Activated CD8-positive, alpha-beta T cell treated with anti-CD3 and anti-CD28 coated beads, Interleukin-2, amount 10 ng/mL, durations not matched to agents 7 days and 5 days (primary cell): ENCODE results near the gene SLC4A1. TPM values are rescaled to one million over a fixed set of nuclear protein-coding genes. Genes with fewer than 3 reads are reported as not detected.
A peak's percentile ranks its signal among the peaks of the same experiment; 100 is the strongest.

Source experiments
- ATAC-seq: fragments of 150-1000 bp; cut with Tn5 transposase; one replicate; pipeline ENCODE4 v1.10.0; 2021; ENCODE audit warnings: moderate library complexity
- CTCF ChIA-PET: fragments of 350-600 bp; sonication (Branson Sonifier 250); formaldehyde crosslinking; loops from one replicate; lab custom pipeline; 2021; ENCODE audit warnings: antibody characterized with exemption; lab: Charles Lee
- POLR2A ChIA-PET: fragments of 350-600 bp; sonication (Branson Sonifier 250); formaldehyde crosslinking; loops from one replicate; lab custom pipeline; 2021; ENCODE audit warnings: antibody characterized with exemption; lab: Charles Lee
- DNase-seq: peaks from one replicate; pipeline ENCODE4 v3.0.0-alpha.2; 2020
- H3K27ac Mint-ChIP-seq: one replicate; pipeline ENCODE4 v1.8.0; 2021; ENCODE audit warnings: mild to moderate bottlenecking, mixed read lengths
- H3K27me3 Mint-ChIP-seq: one replicate; pipeline ENCODE4 v1.8.0; 2021; ENCODE audit warnings: low read depth, mixed read lengths
- H3K36me3 Mint-ChIP-seq: one replicate; pipeline ENCODE4 v1.8.0; 2021; ENCODE audit warnings: low read depth, mixed read lengths
- H3K4me1 Mint-ChIP-seq: one replicate; pipeline ENCODE4 v1.8.0; 2021; ENCODE audit warnings: low read depth, mixed read lengths
- H3K4me3 Mint-ChIP-seq: one replicate; pipeline ENCODE4 v1.8.0; 2021; ENCODE audit warnings: mild to moderate bottlenecking, mixed read lengths
- H3K9me3 Mint-ChIP-seq: one replicate; pipeline ENCODE4 v1.8.0; 2022; ENCODE audit warnings: mixed read lengths; ENCODE audit not compliant: insufficient read depth
- total RNA-seq, 2 experiments: library from RNA; stranded (reverse); gene quantifications; one replicate each; pipeline ENCODE4 v1.2.3, GENCODE V29; 2021

The SLC4A1 gene
- not detected for total RNA-seq

DNA sequence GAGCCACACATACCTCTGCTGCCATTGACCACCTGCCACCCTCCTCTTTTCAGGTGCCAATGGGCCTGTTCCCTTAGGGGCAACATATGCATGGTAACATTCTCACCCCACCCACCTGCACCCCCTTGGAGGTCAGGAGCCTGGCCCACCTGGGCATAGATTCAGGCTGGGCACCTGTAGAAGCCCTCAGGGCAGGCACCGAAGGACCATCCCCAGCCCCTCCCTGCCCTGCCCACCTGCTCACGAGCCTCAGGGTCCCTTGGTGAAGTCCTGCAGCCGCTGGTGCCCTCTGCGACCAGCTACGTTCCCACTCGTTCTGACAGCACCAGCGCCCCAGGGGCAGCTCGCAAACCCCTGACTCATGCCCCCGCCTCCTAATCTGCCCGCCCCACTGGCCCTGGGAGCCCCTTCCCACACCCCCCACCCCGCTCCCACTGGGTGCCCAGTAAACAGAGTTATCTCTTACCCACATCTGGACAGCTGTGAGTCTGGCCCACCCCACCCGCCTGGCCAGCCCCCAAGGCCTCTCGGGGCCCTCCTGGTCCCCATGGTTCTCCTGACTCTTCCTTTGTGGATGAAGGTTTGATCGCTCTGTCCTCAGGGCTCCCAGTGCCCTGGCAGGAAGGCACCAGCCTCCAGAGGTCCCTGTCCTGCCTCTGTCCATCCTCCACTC lies at the start of gene SLC4A1:
Gene SLC4A1 (minus strand): TSS at position 318 of the 673 bp plus-strand sequence. CDS start 5,269 bp downstream, outside the sequence.
- Mint-ChIP-seq H3K9me3 (no peaks in the 10 kb centered on the region), H3K4me1 (peaks cover 5% of the 10 kb centered on the region), H3K36me3 (no peaks in the 10 kb centered on the region), H3K27me3 (no peaks in the 10 kb centered on the region), H3K4me3 (no peak within 1 kb of the TSS), H3K27ac (no peak within 1 kb of the TSS)
- CTCF ChIA-PET = no interaction called here
- POLR2A ChIA-PET = no interaction called here
- ATAC-seq = no peak
- DNase-seq = no peak

DNA sequence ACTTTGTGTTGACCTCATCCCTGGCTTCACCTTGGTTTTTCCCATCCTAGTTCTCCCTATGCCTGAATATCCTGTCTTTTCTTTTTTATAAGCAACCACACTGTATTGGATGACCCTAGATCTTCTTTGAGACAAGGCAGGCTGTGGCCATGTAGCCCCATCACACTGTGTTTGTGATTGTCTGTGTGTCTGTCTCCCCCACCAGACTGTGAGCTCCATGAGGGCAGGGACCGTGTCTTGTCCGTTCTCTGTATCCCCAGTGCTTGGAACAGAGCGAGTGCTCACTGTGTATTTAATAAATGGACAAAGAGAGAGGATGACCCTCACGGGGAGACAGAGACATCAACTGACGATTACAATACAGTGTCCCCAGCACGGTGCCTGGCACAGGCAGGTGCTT lies 49.6 kb upstream of the SLC4A1 start:
- Mint-ChIP-seq H3K4me1 (peaks cover 18% of the 10 kb centered on the region), H3K9me3 (no peaks in the 10 kb centered on the region), H3K27me3 (peaks cover 29% of the 10 kb centered on the region), H3K27ac (no peak overlapping the region), H3K36me3 (peaks cover 24% of the 10 kb centered on the region), H3K4me3 (no peak overlapping the region)
- CTCF ChIA-PET = interaction anchor here (0.9 to 1.8 kb wide), 5 partner anchors 38 to 119 kb away, joined by 3 to 6 read pairs (median 4); no protein-coding TSS in a partner anchor
- ATAC-seq (no peak), DNase-seq (no peak)
- POLR2A ChIA-PET = no interaction called here

DNA sequence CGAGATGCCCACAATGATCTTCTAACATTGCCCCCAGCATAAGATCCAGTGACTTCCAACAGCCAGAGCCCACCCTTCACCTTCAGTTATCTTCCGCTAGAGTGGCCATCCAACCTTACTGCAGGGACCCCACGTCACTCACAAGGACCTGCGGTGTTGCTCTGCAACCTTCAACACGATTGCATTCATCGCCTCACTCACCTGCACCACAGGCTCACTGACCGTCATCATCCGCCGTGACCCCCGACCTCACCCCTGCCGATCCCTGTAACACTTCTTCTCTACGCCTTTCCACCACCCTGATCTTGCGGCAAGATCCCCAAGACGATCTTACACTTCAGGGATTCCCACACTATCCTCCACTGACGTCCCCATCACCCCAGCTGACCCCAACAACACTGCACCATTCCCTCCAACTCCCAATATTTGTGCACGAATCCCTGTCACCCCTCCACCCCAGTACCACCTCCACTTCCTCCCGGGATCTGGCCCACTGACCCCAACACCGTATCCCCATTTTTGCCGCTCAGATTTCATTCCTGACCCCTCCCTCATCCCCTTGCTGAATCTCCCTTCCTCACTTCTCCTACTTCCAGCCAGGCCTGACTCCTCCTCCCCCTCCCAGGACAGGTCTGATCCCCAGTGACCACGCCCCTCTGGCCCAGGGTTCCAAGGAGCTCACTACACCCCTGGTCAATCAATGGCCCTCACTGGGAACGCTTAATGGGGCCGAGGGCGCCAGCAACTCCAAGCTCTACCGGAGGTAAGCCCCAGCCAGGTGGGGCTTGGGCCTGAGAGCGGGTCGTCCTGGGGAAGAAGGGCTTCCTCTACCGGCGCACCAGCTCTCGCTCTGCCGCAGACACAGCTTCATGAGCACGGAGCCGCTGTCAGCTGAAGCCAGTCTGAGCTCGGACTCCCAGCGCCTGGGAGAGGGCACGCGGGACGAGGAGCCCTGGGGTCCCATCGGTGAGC lies 48.1 kb upstream of the SLC4A1 start:
- ChIA-PET CTCF (interaction anchor here (0.9 to 3.3 kb wide), 8 partner anchors 14 to 118 kb away, joined by 3 to 12 read pairs (median 4); partner anchors contain the start of gene UBTF), POLR2A (interaction anchor here (0.9 to 1.8 kb wide), 3 partner anchors 96 to 106 kb away, joined by 4 to 5 read pairs (median 4); partner anchors contain the start of gene UBTF)
- Mint-ChIP-seq H3K4me3 (peak overlapping the region; percentile 57), H3K27ac (no peak overlapping the region), H3K9me3 (no peaks in the 10 kb centered on the region), H3K27me3 (peaks cover 33% of the 10 kb centered on the region), H3K36me3 (peaks cover 13% of the 10 kb centered on the region), H3K4me1 (peaks cover 12% of the 10 kb centered on the region)
- no peak for DNase-seq
- no peak for ATAC-seq

DNA sequence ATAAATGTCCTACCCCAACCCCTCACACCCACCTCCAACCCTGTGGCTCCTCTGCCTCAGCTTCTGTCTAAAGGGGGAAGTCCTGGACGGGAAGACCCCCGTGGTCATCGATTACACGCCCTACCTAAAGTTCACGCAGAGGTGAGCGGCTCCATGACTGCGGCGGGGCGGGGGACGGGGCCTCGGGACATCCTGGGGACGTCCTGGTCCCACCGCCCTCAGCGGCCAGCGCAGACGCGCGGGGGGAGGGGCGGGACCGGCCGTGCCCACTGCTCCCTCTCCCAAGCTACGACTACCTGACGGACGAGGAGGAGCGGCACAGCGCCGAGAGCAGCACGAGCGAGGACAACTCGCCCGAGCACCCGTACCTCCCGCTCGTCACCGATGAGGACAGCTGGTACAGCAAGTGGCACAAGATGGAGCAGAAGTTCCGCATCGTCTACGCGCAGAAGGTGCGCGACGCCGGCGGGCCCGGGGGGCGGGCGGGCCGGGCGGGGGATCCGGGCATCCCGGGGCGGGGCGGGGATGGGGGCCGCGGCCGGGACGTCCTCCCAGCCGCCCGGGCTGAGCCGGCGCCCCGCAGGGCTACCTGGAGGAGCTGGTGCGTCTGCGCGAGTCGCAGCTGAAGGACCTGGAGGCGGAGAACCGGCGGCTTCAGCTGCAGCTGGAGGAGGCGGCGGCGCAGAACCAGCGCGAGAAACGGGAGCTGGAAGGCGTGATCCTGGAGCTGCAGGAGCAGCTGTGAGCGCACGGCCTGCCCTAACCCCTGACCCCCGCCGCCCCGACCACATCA lies 47.1 kb upstream of the SLC4A1 start:
- H3K27me3 Mint-ChIP-seq = peaks cover 38% of the 10 kb centered on the region
- POLR2A ChIA-PET = interaction anchor here (0.6 to 1.8 kb wide), 4 partner anchors 12 to 98 kb away, joined by 3 to 5 read pairs (median 4); partner anchors contain the start of gene UBTF
- peak overlapping the region; percentile 57 for H3K4me3 Mint-ChIP-seq
- CTCF ChIA-PET = interaction anchor here (0.9 to 3.3 kb wide), 5 partner anchors 15 to 111 kb away, joined by 3 to 12 read pairs (median 5); partner anchors contain the start of gene UBTF
- ATAC-seq (peak; percentile 71), DNase-seq (peak; percentile 63)
- H3K4me1 Mint-ChIP-seq = peaks cover 12% of the 10 kb centered on the region
- H3K27ac Mint-ChIP-seq = no peak overlapping the region
- peaks cover 11% of the 10 kb centered on the region for H3K36me3 Mint-ChIP-seq
- H3K9me3 Mint-ChIP-seq = no peaks in the 10 kb centered on the region

DNA sequence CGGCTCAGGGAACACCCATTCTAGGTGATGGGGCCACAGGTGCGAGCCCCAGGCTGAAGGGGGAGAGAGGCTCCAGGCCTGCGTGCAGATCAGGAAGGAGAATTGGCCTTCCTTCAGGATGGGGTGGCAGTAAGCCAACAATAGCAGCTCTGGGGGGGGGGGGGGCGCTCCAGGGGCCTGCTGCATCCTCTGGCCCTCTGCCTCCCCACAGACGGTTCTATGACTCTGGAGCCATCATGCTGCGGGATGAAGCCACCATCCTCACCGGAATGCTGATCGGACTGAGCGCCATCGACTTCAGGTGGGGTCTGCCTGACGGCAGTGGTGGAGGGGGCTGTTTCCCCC lies 46.6 kb upstream of the SLC4A1 start:
- CTCF ChIA-PET = interaction anchor here (1.0 to 3.3 kb wide), 3 partner anchors 94 to 110 kb away, joined by 3 to 12 read pairs (median 12); partner anchors contain the start of gene UBTF

DNA sequence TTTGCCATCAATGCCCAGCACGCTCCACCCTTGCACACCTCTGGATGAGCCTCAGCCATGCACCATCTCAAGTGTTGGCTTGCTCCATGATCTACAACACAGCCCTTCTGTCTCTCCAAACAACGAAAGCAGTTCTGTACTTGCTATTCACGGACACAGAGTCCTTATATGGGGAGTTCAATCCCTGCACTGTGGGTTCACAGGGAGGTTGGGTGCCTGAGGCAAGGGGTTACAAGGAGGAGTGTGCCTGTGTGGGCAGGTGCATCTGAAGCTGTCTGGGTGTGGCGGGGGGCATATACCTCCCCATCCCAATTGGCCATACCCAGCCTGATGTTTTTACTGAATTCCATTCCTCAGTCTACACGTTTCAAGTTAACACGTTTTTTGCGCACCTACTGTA lies 46.1 kb upstream of the SLC4A1 start:
- ChIA-PET CTCF (interaction anchor here (1.0 to 3.3 kb wide), 3 partner anchors 93 to 110 kb away, joined by 3 to 12 read pairs (median 12); partner anchors contain the start of gene UBTF), POLR2A (no interaction called here)
- Mint-ChIP-seq H3K27ac (no peak overlapping the region), H3K36me3 (peaks cover 5% of the 10 kb centered on the region), H3K4me1 (peaks cover 20% of the 10 kb centered on the region), H3K4me3 (peak overlapping the region; percentile 12), H3K9me3 (no peaks in the 10 kb centered on the region), H3K27me3 (peaks cover 45% of the 10 kb centered on the region)
- ATAC-seq (no peak), DNase-seq (no peak)

More for the DNA sequence above, 46.6 kb upstream of the SLC4A1 start:
- Mint-ChIP-seq H3K9me3 (no peaks in the 10 kb centered on the region), H3K27ac (no peak overlapping the region), H3K4me1 (peaks cover 17% of the 10 kb centered on the region), H3K4me3 (peak overlapping the region; percentile 12), H3K36me3 (peaks cover 10% of the 10 kb centered on the region), H3K27me3 (peaks cover 43% of the 10 kb centered on the region)
- DNase-seq (no peak), ATAC-seq (no peak)
- POLR2A ChIA-PET = interaction anchor here (0.6 to 0.7 kb wide), 2 partner anchors 13 to 82 kb away, joined by 3 read pairs; no protein-coding TSS in a partner anchor

GRCh38 chr17:44312396-44313104 lies 44.6 kb upstream of the SLC4A1 start:
- no peak for DNase-seq
- ChIA-PET CTCF (no interaction called here), POLR2A (no interaction called here)
- ATAC-seq = no peak
- Mint-ChIP-seq H3K4me3 (no peak overlapping the region), H3K27me3 (peaks cover 47% of the 10 kb centered on the region), H3K27ac (no peak overlapping the region), H3K4me1 (peaks cover 24% of the 10 kb centered on the region), H3K36me3 (peaks cover 3% of the 10 kb centered on the region), H3K9me3 (no peaks in the 10 kb centered on the region)

DNA sequence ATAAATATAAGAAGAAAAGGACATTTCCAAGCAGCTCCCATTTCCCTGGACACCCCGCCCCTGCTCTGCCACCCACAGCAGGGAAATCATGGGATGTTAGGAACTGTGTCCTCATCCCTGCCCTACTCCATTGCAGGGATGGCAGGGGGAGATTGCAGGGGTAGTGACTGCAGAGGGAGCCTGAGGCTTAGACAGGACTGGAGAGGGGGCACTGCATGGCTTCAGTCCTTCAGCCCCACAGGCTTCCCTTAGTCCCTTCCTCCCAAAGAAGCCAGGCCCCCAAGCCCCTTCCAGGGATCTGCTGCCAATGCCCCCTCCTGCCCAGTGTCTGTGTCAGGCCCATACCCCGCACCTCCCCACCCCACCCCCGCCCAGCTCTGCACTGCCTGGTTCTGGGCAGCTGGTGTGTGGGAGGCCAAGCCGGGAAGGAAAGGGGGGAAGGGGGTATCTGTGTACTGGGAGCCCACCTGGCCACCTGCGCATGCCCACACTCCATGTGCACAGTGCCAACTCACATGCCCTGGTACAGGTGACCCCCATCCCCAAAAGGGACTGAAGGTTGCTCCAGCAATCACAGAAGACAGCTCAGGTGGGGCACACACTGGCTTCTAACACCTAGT lies 43.7 kb upstream of the SLC4A1 start:
- ATAC-seq (no peak), DNase-seq (no peak)
- H3K4me3 Mint-ChIP-seq = no peak overlapping the region
- peaks cover 27% of the 10 kb centered on the region for H3K4me1 Mint-ChIP-seq
- H3K27me3 Mint-ChIP-seq = peaks cover 47% of the 10 kb centered on the region
- H3K9me3 Mint-ChIP-seq = no peaks in the 10 kb centered on the region
- no peak overlapping the region for H3K27ac Mint-ChIP-seq
- ChIA-PET CTCF (interaction anchor here (1.2 kb wide), 1 partner anchor 52 kb away, joined by 3 read pairs; the partner anchor contains the start of gene FAM171A2), POLR2A (no interaction called here)
- no peaks in the 10 kb centered on the region for H3K36me3 Mint-ChIP-seq

GRCh38 chr17:44310609-44311376 lies 42.9 kb upstream of the SLC4A1 start:
- ATAC-seq (no peak), DNase-seq (no peak)
- Mint-ChIP-seq H3K27me3 (peaks cover 45% of the 10 kb centered on the region), H3K9me3 (no peaks in the 10 kb centered on the region), H3K36me3 (no peaks in the 10 kb centered on the region), H3K4me1 (peaks cover 19% of the 10 kb centered on the region), H3K27ac (no peak overlapping the region), H3K4me3 (no peak overlapping the region)
- POLR2A ChIA-PET = interaction anchor here (0.8 kb wide), 1 partner anchor 13 kb away, joined by 4 read pairs; the partner anchor contains the start of gene SLC25A39
- CTCF ChIA-PET = interaction anchor here (1.0 to 3.3 kb wide), 4 partner anchors 20 to 104 kb away, joined by 3 to 19 read pairs (median 3); partner anchors contain the start of gene FAM171A2
